WTC11 (cell line): ENCODE measurements around the gene ATP5MC3. TPM values are rescaled to one million over a fixed set of nuclear protein-coding genes. Genes with fewer than 3 reads are reported as not detected.

Source experiments
- ATAC-seq: fragments of 200-7000 bp; cut with Tn5 transposase; 2 replicates; pipeline ENCODE4 v1.10.0; 2021; ENCODE audit warnings: mild to moderate bottlenecking, moderate library complexity
- CTCF ChIA-PET: fragments of 300-600 bp; sonication (Branson Sonifier 250); formaldehyde crosslinking; loops from one replicate; lab custom pipeline; 2021; ENCODE audit warnings: antibody characterized with exemption; lab: Charles Lee
- POLR2A ChIA-PET: fragments of 350-600 bp; sonication (Branson Sonifier 250); formaldehyde crosslinking; loops from one replicate; lab custom pipeline; 2021; ENCODE audit warnings: antibody characterized with exemption; lab: Charles Lee
- DNase-seq: peaks from one replicate; pipeline ENCODE4 v3.0.0; 2021; ENCODE audit warnings: low spot score
- H3K27ac Mint-ChIP-seq: 2 replicates; pipeline ENCODE4 v1.8.0; 2021; ENCODE audit warnings: mixed read lengths
- H3K27me3 Mint-ChIP-seq: 2 replicates; pipeline ENCODE4 v1.8.0; 2021; ENCODE audit warnings: low read depth, mild to moderate bottlenecking, moderate library complexity, mixed read lengths
- H3K36me3 Mint-ChIP-seq: 2 replicates; pipeline ENCODE4 v1.8.0; 2021; ENCODE audit warnings: mixed read lengths
- H3K4me1 Mint-ChIP-seq: 2 replicates; pipeline ENCODE4 v1.8.0; 2022; ENCODE audit warnings: mixed read lengths
- H3K4me3 Mint-ChIP-seq: 2 replicates; pipeline ENCODE4 v1.8.0; 2021; ENCODE audit warnings: mild to moderate bottlenecking, moderate library complexity, mixed read lengths
- H3K9me3 Mint-ChIP-seq: 2 replicates; pipeline ENCODE4 v1.8.0; 2021; ENCODE audit warnings: mixed read lengths
- ATF2 ChIP-seq: sonication (generic); formaldehyde crosslinking; IDR thresholded peaks from 2 replicates; pipeline ENCODE4 v1.8.1; 2022; ENCODE audit warnings: low read depth, missing genetic modification reagents, borderline replicate concordance
- CDX4 ChIP-seq: fragments of 250-450 bp; sonication (Bioruptor Pico); IDR thresholded peaks from 2 replicates; pipeline ENCODE4 v1.9.0; 2021; ENCODE audit warnings: moderate library complexity, mild to moderate bottlenecking, inconsistent platforms, borderline replicate concordance
- CREM ChIP-seq: sonication (generic); formaldehyde crosslinking; IDR thresholded peaks from 2 replicates; pipeline ENCODE4 v1.8.1; 2022; ENCODE audit warnings: mild to moderate bottlenecking, missing genetic modification reagents, moderate library complexity
- GTF2I ChIP-seq: fragments of 250-450 bp; sonication (Bioruptor Pico); conservative IDR thresholded peaks from 2 replicates; pipeline ENCODE4 v1.4.0; 2021; ENCODE audit warnings: mild to moderate bottlenecking
- IRF2 ChIP-seq: sonication (generic); formaldehyde crosslinking; IDR thresholded peaks from 2 replicates; pipeline ENCODE4 v1.8.0; 2022; ENCODE audit warnings: low read depth, missing genetic modification reagents, borderline replicate concordance
- MXD4 ChIP-seq: fragments of 250-450 bp; sonication (Bioruptor Pico); IDR thresholded peaks from 2 replicates; pipeline ENCODE4 v1.8.0; 2021; ENCODE audit warnings: mild to moderate bottlenecking, moderate library complexity, borderline replicate concordance
- MYBL2 ChIP-seq: sonication (generic); formaldehyde crosslinking; IDR thresholded peaks from 2 replicates; pipeline ENCODE4 v1.8.1; 2023; ENCODE audit warnings: mild to moderate bottlenecking, moderate library complexity, missing genetic modification reagents
- NR3C1 ChIP-seq: sonication (generic); formaldehyde crosslinking; conservative IDR thresholded peaks from 2 replicates; pipeline ENCODE4 v1.8.1; 2023; ENCODE audit warnings: low read depth, mild to moderate bottlenecking, missing genetic modification reagents
- RORB ChIP-seq: fragments of 250-450 bp; sonication (Bioruptor Pico); IDR thresholded peaks from 2 replicates; pipeline ENCODE4 v1.9.0; 2021; ENCODE audit warnings: mild to moderate bottlenecking
- SMAD3 ChIP-seq: sonication (generic); formaldehyde crosslinking; IDR thresholded peaks from 2 replicates; pipeline ENCODE4 v1.8.0; 2022; ENCODE audit warnings: missing genetic modification reagents, mild to moderate bottlenecking, borderline replicate concordance
- SOX15 ChIP-seq: fragments of 250-450 bp; sonication (Bioruptor Pico); IDR thresholded peaks from 2 replicates; pipeline ENCODE4 v1.9.0; 2021; ENCODE audit warnings: mild to moderate bottlenecking
- TEAD4 ChIP-seq: sonication (generic); formaldehyde crosslinking; IDR thresholded peaks from 2 replicates; pipeline ENCODE4 v1.8.0; 2022; ENCODE audit warnings: mild to moderate bottlenecking, missing genetic modification reagents
- ZNF532 ChIP-seq: fragments of 250-450 bp; sonication (Bioruptor Pico); IDR thresholded peaks from 2 replicates; pipeline ENCODE4 v1.9.0; 2021; ENCODE audit warnings: mild to moderate bottlenecking, borderline replicate concordance
- total RNA-seq: library from RNA; stranded (reverse); gene quantifications from 3 replicates; pipeline ENCODE4 v1.2.3, GENCODE V29; 2021
- TF ChIP-seq, protein P1 (sequence below): sonication (generic); formaldehyde crosslinking; IDR thresholded peaks from 2 replicates; pipeline ENCODE4 v1.8.0; 2022; ENCODE audit warnings: mild to moderate bottlenecking, missing genetic modification reagents
- TF ChIP-seq, protein P2 (sequence below): sonication (generic); formaldehyde crosslinking; IDR thresholded peaks from 2 replicates; pipeline ENCODE4 v1.8.0; 2022; ENCODE audit warnings: missing genetic modification reagents
- TF ChIP-seq, protein P3 (sequence below): fragments of 200-600 bp; IDR thresholded peaks from 2 replicates; pipeline ENCODE4 v1.8.0; 2022; ENCODE audit warnings: antibody characterized with exemption
- TF ChIP-seq, protein P4 (sequence below): fragments of 250-450 bp; sonication (Bioruptor Pico); IDR thresholded peaks from 2 replicates; pipeline ENCODE4 v1.9.0; 2021; ENCODE audit warnings: mild to moderate bottlenecking

Gene ATP5MC3
- total RNA-seq, 1 experiment from 2014 or later, result 370 TPM

- no peak overlapping the region for H3K27ac Mint-ChIP-seq
- DNase-seq, result no peak
- H3K4me1 Mint-ChIP-seq, result peaks cover 16% of the 10 kb centered on the region
- H3K4me3 Mint-ChIP-seq, result no peak overlapping the region
- TF ChIP-seq MYBL2 (no peak), ATF2 (CRISPR knock-in tag) (no peak), MXD4 (CRISPR knock-in tag) (no peak)
- TF ChIP-seq, protein P1, sequence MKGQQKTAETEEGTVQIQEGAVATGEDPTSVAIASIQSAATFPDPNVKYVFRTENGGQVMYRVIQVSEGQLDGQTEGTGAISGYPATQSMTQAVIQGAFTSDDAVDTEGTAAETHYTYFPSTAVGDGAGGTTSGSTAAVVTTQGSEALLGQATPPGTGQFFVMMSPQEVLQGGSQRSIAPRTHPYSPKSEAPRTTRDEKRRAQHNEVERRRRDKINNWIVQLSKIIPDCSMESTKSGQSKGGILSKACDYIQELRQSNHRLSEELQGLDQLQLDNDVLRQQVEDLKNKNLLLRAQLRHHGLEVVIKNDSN, result no peak
- H3K27me3 Mint-ChIP-seq, result no peaks in the 10 kb centered on the region
- H3K36me3 Mint-ChIP-seq, result peaks cover 13% of the 10 kb centered on the region
- no peaks in the 10 kb centered on the region for H3K9me3 Mint-ChIP-seq
- no peak for ATAC-seq
- POLR2A ChIA-PET, result no interaction called here
- CTCF ChIA-PET, result no interaction called here
Measured at GRCh38 chr2:175147186-175147585, 34.3 kb downstream of the ATP5MC3 start.

GRCh38 chr2:175143678-175144077 is 37.8 kb downstream of the ATP5MC3 start:
- ChIA-PET CTCF (no interaction called here), POLR2A (no interaction called here)
- TF ChIP-seq IRF2 (CRISPR knock-in tag) (no peak), CDX4 (no peak), MXD4 (CRISPR knock-in tag) (no peak), SMAD3 (no peak), CREM (CRISPR knock-in tag) (no peak), ZNF532 (CRISPR knock-in tag) (no peak), SOX15 (CRISPR knock-in tag) (no peak), NR3C1 (no peak), TEAD4 (no peak), RORB (CRISPR knock-in tag) (no peak), GTF2I (no peak)
- TF ChIP-seq, protein P2, sequence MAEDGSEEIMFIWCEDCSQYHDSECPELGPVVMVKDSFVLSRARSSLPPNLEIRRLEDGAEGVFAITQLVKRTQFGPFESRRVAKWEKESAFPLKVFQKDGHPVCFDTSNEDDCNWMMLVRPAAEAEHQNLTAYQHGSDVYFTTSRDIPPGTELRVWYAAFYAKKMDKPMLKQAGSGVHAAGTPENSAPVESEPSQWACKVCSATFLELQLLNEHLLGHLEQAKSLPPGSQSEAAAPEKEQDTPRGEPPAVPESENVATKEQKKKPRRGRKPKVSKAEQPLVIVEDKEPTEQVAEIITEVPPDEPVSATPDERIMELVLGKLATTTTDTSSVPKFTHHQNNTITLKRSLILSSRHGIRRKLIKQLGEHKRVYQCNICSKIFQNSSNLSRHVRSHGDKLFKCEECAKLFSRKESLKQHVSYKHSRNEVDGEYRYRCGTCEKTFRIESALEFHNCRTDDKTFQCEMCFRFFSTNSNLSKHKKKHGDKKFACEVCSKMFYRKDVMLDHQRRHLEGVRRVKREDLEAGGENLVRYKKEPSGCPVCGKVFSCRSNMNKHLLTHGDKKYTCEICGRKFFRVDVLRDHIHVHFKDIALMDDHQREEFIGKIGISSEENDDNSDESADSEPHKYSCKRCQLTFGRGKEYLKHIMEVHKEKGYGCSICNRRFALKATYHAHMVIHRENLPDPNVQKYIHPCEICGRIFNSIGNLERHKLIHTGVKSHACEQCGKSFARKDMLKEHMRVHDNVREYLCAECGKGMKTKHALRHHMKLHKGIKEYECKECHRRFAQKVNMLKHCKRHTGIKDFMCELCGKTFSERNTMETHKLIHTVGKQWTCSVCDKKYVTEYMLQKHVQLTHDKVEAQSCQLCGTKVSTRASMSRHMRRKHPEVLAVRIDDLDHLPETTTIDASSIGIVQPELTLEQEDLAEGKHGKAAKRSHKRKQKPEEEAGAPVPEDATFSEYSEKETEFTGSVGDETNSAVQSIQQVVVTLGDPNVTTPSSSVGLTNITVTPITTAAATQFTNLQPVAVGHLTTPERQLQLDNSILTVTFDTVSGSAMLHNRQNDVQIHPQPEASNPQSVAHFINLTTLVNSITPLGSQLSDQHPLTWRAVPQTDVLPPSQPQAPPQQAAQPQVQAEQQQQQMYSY (CRISPR knock-in tag), result no peak
- TF ChIP-seq, protein P3, sequence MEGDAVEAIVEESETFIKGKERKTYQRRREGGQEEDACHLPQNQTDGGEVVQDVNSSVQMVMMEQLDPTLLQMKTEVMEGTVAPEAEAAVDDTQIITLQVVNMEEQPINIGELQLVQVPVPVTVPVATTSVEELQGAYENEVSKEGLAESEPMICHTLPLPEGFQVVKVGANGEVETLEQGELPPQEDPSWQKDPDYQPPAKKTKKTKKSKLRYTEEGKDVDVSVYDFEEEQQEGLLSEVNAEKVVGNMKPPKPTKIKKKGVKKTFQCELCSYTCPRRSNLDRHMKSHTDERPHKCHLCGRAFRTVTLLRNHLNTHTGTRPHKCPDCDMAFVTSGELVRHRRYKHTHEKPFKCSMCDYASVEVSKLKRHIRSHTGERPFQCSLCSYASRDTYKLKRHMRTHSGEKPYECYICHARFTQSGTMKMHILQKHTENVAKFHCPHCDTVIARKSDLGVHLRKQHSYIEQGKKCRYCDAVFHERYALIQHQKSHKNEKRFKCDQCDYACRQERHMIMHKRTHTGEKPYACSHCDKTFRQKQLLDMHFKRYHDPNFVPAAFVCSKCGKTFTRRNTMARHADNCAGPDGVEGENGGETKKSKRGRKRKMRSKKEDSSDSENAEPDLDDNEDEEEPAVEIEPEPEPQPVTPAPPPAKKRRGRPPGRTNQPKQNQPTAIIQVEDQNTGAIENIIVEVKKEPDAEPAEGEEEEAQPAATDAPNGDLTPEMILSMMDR, result no peak
- TF ChIP-seq, protein P4, sequence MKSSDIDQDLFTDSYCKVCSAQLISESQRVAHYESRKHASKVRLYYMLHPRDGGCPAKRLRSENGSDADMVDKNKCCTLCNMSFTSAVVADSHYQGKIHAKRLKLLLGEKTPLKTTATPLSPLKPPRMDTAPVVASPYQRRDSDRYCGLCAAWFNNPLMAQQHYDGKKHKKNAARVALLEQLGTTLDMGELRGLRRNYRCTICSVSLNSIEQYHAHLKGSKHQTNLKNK (CRISPR knock-in tag), result no peak
- Mint-ChIP-seq H3K4me3 (no peak overlapping the region), H3K4me1 (peaks cover 3% of the 10 kb centered on the region; the same call in 1 of the 2 replicates), H3K9me3 (no peaks in the 10 kb centered on the region), H3K27me3 (no peaks in the 10 kb centered on the region), H3K36me3 (peaks cover 7% of the 10 kb centered on the region), H3K27ac (no peak overlapping the region)
- DNase-seq (no peak), ATAC-seq (no peak)
